ENCODE results near the gene SRPK1. TPM values are rescaled to one million over a fixed set of nuclear protein-coding genes. Genes with fewer than 3 reads are reported as not detected.

The SRPK1 gene
- total RNA-seq, 1 experiment from 2014 or later: 104 TPM

DNA sequence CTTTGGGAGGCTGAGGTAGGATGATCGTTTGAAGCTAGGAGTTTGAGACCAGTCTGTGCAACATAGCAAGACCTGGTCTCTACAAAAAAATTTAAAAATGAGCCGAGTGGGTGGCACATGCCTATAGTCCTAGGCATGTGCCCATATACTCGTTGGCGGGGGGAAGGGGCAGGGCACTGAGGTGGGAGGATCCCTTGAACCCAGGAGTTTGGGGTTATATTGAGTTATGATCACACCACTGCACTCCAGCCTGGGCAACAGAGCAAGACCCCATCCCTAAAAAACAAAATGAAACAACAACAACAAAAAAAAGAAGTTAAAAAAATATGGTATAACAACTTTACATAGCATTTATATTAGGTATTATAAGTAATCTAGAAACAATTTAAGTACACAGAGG, 67.9 kb downstream of the SRPK1 start:
- Histone ChIP-seq H3K4me1 (ENCODE audit: low read length) (no peaks in the 10 kb centered on the region), H3K79me2 (ENCODE audit: low read length) (peaks cover 25% of the 10 kb centered on the region), H3K27ac (ENCODE audit: low read length) (no peak overlapping the region), H3K9me2 (replicated peaks; ENCODE audit: insufficient read depth, low read length) (no peaks in the 10 kb centered on the region), H2AFZ (ENCODE audit: low read length) (no peak overlapping the region), H3K9ac (ENCODE audit: low read length) (no peak overlapping the region), H3K36me3 (ENCODE audit: insufficient read depth, low read length) (peaks cover 82% of the 10 kb centered on the region), H3K27me3 (ENCODE audit: low read length) (no peaks in the 10 kb centered on the region), H3K4me3 (ENCODE audit: low read length) (no peak overlapping the region), H3K9me3 (ENCODE audit: low read length) (no peaks in the 10 kb centered on the region), H3K4me2 (ENCODE audit: low read depth, low read length, poor library complexity, severe bottlenecking) (no peak overlapping the region), H4K20me1 (ENCODE audit: insufficient read depth, low read depth, low read length) (no peaks in the 10 kb centered on the region)
- DNase-seq: no peak

- H3K36me3 ChIP-seq (ENCODE audit: insufficient read depth, low read length): peaks cover 80% of the 10 kb centered on the region
- H2AFZ ChIP-seq (ENCODE audit: low read length): no peak overlapping the region
- no peaks in the 10 kb centered on the region for H4K20me1 ChIP-seq (ENCODE audit: insufficient read depth, low read depth, low read length)
- H3K9me2 ChIP-seq (replicated peaks; ENCODE audit: insufficient read depth, low read length): no peaks in the 10 kb centered on the region
- H3K79me2 ChIP-seq (ENCODE audit: low read length): peaks cover 24% of the 10 kb centered on the region
- no peaks in the 10 kb centered on the region for H3K9me3 ChIP-seq (ENCODE audit: low read length)
- no peak overlapping the region for H3K4me3 ChIP-seq (ENCODE audit: low read length)
- H3K4me1 ChIP-seq (ENCODE audit: low read length): no peaks in the 10 kb centered on the region
- DNase-seq: no peak
- H3K4me2 ChIP-seq (ENCODE audit: low read depth, low read length, poor library complexity, severe bottlenecking): no peak overlapping the region
- no peak overlapping the region for H3K9ac ChIP-seq (ENCODE audit: low read length)
- no peaks in the 10 kb centered on the region for H3K27me3 ChIP-seq (ENCODE audit: low read length)
- no peak overlapping the region for H3K27ac ChIP-seq (ENCODE audit: low read length)
Measured at GRCh38 chr6:35850208-35850607, 70.7 kb downstream of the SRPK1 start.

DNA sequence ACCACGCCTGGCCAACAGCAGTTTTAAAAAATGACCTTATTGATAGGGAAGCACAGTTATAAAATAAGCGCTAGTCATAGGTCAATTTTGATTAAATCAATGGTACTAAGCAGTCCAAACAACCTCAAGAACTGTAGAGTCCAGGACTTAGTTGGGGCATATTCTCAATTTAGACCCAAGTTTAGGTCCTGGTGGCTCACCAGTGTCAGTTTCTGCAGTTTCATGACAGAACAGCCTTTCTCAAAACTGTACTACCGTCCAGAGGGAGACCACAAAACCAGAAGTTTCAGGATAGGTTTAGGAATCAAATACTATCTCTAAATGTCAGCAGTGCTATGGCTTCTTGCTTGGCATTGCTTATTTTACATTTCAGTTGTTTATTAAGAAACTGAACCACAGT, 76.6 kb downstream of the SRPK1 start:
- Histone ChIP-seq H3K36me3 (ENCODE audit: insufficient read depth, low read length) (peaks cover 73% of the 10 kb centered on the region), H3K27ac (ENCODE audit: low read length) (no peak overlapping the region), H3K9ac (ENCODE audit: low read length) (no peak overlapping the region), H3K4me3 (ENCODE audit: low read length) (no peak overlapping the region), H3K4me1 (ENCODE audit: low read length) (no peaks in the 10 kb centered on the region), H4K20me1 (ENCODE audit: insufficient read depth, low read depth, low read length) (no peaks in the 10 kb centered on the region), H2AFZ (ENCODE audit: low read length) (no peak overlapping the region), H3K4me2 (ENCODE audit: low read depth, low read length, poor library complexity, severe bottlenecking) (no peak overlapping the region), H3K27me3 (ENCODE audit: low read length) (no peaks in the 10 kb centered on the region), H3K9me2 (replicated peaks; ENCODE audit: insufficient read depth, low read length) (no peaks in the 10 kb centered on the region), H3K9me3 (ENCODE audit: low read length) (no peaks in the 10 kb centered on the region), H3K79me2 (ENCODE audit: low read length) (peaks cover 23% of the 10 kb centered on the region)
- DNase-seq: no peak

DNA sequence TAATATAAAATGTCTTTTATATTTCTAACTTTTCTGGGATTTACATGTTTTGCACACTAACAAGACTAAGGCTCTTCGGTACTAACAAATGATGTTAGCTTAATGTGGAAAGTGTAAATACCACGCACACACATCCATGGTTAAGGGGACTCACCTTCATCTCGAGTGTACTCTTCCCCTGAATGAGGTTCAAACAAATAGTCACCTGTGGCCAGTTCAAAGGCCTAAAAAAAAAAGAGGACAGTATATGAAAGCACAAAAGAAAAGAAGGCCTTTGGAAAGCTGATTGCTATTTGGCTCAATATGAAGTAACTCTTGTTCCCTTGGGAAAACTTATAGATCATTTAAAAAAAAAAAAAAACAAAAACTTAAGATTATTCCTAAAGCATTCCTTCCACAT, 78.5 kb downstream of the SRPK1 start:
- H3K4me1 ChIP-seq (ENCODE audit: low read length): no peaks in the 10 kb centered on the region

GRCh38 chr6:35839019-35839418, 81.9 kb downstream of the SRPK1 start:
- H3K4me3 ChIP-seq (ENCODE audit: low read length): no peak overlapping the region

More for the DNA sequence above, 78.5 kb downstream of the SRPK1 start:
- Histone ChIP-seq H4K20me1 (ENCODE audit: insufficient read depth, low read depth, low read length) (no peaks in the 10 kb centered on the region), H3K9me2 (replicated peaks; ENCODE audit: insufficient read depth, low read length) (no peaks in the 10 kb centered on the region), H3K4me2 (ENCODE audit: low read depth, low read length, poor library complexity, severe bottlenecking) (no peak overlapping the region), H3K27me3 (ENCODE audit: low read length) (no peaks in the 10 kb centered on the region), H3K9ac (ENCODE audit: low read length) (no peak overlapping the region), H3K79me2 (ENCODE audit: low read length) (0 out of 2 replicates have a peak, but pooled peaks cover 9% of the 10 kb centered on the region), H3K36me3 (ENCODE audit: insufficient read depth, low read length) (peaks cover 67% of the 10 kb centered on the region), H3K9me3 (ENCODE audit: low read length) (no peaks in the 10 kb centered on the region), H3K4me3 (ENCODE audit: low read length) (no peak overlapping the region), H2AFZ (ENCODE audit: low read length) (no peak overlapping the region), H3K27ac (ENCODE audit: low read length) (no peak overlapping the region)
- no peak for DNase-seq

GRCh38 chr6:35833536-35833935, 87.4 kb downstream of the SRPK1 start:
- no peaks in the 10 kb centered on the region for H3K79me2 ChIP-seq (ENCODE audit: low read length)
- no peaks in the 10 kb centered on the region for H3K9me3 ChIP-seq (ENCODE audit: low read length)
- no peak for DNase-seq
- no peak overlapping the region for H3K27ac ChIP-seq (ENCODE audit: low read length)
- H3K27me3 ChIP-seq (ENCODE audit: low read length): no peaks in the 10 kb centered on the region
- H3K4me3 ChIP-seq (ENCODE audit: low read length): no peak overlapping the region
- H3K4me1 ChIP-seq (ENCODE audit: low read length): no peaks in the 10 kb centered on the region
- H3K9ac ChIP-seq (ENCODE audit: low read length): no peak overlapping the region
- no peak overlapping the region for H3K4me2 ChIP-seq (ENCODE audit: low read depth, low read length, poor library complexity, severe bottlenecking)
- H3K36me3 ChIP-seq (ENCODE audit: insufficient read depth, low read length): peaks cover 43% of the 10 kb centered on the region
- no peaks in the 10 kb centered on the region for H3K9me2 ChIP-seq (replicated peaks; ENCODE audit: insufficient read depth, low read length)
- H2AFZ ChIP-seq (ENCODE audit: low read length): no peak overlapping the region
- no peaks in the 10 kb centered on the region for H4K20me1 ChIP-seq (ENCODE audit: insufficient read depth, low read depth, low read length)

More at GRCh38 chr6:35839019-35839418, 81.9 kb downstream of the SRPK1 start:
- no peak for DNase-seq
- peaks cover 62% of the 10 kb centered on the region for H3K36me3 ChIP-seq (ENCODE audit: insufficient read depth, low read length)
- H3K79me2 ChIP-seq (ENCODE audit: low read length): no peaks in the 10 kb centered on the region
- H3K9me2 ChIP-seq (replicated peaks; ENCODE audit: insufficient read depth, low read length): no peaks in the 10 kb centered on the region
- H3K9ac ChIP-seq (ENCODE audit: low read length): no peak overlapping the region
- no peaks in the 10 kb centered on the region for H4K20me1 ChIP-seq (ENCODE audit: insufficient read depth, low read depth, low read length)
- no peaks in the 10 kb centered on the region for H3K27me3 ChIP-seq (ENCODE audit: low read length)
- no peaks in the 10 kb centered on the region for H3K9me3 ChIP-seq (ENCODE audit: low read length)
- H3K4me2 ChIP-seq (ENCODE audit: low read depth, low read length, poor library complexity, severe bottlenecking): no peak overlapping the region
- no peaks in the 10 kb centered on the region for H3K4me1 ChIP-seq (ENCODE audit: low read length)
- H2AFZ ChIP-seq (ENCODE audit: low read length): no peak overlapping the region
- H3K27ac ChIP-seq (ENCODE audit: low read length): no peak overlapping the region

DNA sequence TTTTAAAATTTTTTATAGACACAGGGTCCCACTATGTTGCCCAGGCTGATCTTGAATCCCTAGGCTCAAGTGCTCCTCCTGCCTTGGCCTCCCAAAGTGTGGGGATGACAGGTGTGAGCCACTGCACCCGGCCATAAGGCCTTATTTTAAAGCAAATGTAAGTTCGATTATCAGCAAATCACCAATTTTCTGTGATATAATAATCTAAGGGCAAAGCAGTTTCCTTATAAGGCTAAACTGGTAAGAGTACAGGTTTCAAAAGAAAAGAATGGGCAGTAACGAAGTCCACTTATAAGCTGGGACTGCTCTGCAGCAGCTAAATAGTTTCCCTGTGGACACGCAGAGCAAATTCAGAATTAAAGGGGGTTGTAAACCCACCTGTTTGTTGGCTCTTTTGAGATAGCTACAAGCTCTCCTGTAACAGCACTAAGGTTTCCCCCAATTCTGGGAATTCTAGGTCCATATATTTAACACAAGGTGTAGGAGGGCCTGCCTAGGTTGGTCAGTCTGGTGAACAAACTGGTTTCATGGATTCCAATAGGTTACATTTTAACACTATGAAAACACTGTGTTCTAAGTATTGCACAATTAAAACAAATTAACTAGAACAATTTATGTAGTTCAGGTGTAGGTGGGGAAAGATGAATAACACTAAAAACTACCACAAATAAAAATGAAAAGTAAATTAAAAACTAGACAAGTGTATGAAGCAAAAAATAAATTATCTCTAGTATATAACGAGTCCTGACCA, 89.5 kb downstream of the SRPK1 start:
- Histone ChIP-seq H3K4me3 (ENCODE audit: low read length) (no peak overlapping the region), H3K9ac (ENCODE audit: low read length) (no peak overlapping the region), H3K36me3 (ENCODE audit: insufficient read depth, low read length) (peaks cover 35% of the 10 kb centered on the region), H3K27me3 (ENCODE audit: low read length) (no peaks in the 10 kb centered on the region), H3K9me2 (replicated peaks; ENCODE audit: insufficient read depth, low read length) (no peaks in the 10 kb centered on the region), H3K4me2 (ENCODE audit: low read depth, low read length, poor library complexity, severe bottlenecking) (no peak overlapping the region), H2AFZ (ENCODE audit: low read length) (no peak overlapping the region), H3K79me2 (ENCODE audit: low read length) (no peaks in the 10 kb centered on the region), H3K9me3 (ENCODE audit: low read length) (no peaks in the 10 kb centered on the region), H3K27ac (ENCODE audit: low read length) (no peak overlapping the region), H4K20me1 (ENCODE audit: insufficient read depth, low read depth, low read length) (no peaks in the 10 kb centered on the region), H3K4me1 (ENCODE audit: low read length) (no peaks in the 10 kb centered on the region)
- no peak for DNase-seq

DNA sequence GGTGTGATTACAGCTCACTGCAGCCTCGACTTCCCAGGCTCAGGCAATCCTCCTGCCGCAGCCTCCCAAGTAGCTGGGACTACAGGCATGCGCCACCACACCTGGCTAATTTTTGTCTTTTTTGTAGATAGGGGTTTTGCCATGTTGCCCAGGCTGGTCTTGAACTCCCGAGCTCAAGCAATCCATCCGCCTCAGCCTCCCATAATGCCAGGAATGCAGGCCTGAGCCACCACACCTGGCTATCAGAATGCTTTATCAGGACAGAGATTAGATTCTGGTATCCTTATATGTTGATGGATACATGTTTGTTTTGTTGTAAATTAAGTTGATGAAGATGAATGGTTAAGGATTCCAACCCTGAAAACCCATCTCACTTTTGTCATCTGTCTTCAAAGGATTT, 91.6 kb downstream of the SRPK1 start:
- no peak for DNase-seq
- Histone ChIP-seq H3K27me3 (ENCODE audit: low read length) (no peaks in the 10 kb centered on the region), H3K4me2 (ENCODE audit: low read depth, low read length, poor library complexity, severe bottlenecking) (no peak overlapping the region), H3K36me3 (ENCODE audit: insufficient read depth, low read length) (peaks cover 17% of the 10 kb centered on the region; the same call in 1 of the 2 replicates), H3K27ac (ENCODE audit: low read length) (no peak overlapping the region), H3K4me3 (ENCODE audit: low read length) (no peak overlapping the region), H3K79me2 (ENCODE audit: low read length) (no peaks in the 10 kb centered on the region), H4K20me1 (ENCODE audit: insufficient read depth, low read depth, low read length) (no peaks in the 10 kb centered on the region), H2AFZ (ENCODE audit: low read length) (no peak overlapping the region), H3K9ac (ENCODE audit: low read length) (no peak overlapping the region), H3K9me3 (ENCODE audit: low read length) (no peaks in the 10 kb centered on the region), H3K4me1 (ENCODE audit: low read length) (no peaks in the 10 kb centered on the region), H3K9me2 (replicated peaks; ENCODE audit: insufficient read depth, low read length) (no peaks in the 10 kb centered on the region)

Data from Karpas-422 (cell line).